ENCODE results near the gene PDZRN3.

DNA sequence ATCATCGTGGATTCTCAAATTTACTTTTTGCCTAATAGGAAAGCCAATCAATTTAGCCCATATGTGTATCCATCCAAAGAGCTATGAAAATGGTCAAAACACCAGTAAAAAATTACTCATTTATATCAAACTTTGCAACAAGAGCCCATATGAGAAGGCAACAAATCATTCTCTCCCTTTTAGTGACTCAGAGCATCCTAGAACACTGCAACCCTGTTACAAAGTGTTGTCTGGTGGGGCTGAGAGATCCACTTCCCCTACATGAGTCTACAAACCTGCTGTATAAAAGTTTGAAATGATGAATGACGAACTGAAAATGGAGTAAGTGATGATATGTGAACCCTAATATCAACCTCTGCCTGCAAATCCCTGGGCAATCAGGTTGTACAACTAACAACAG is 23.3 kb downstream of the PDZRN3 start:
- TF ChIP-seq EZH2 (IDR thresholded peaks at IDR 0.05; ENCODE audit: insufficient read depth, low read length), result no peak
- TF ChIP-seq, protein P1, sequence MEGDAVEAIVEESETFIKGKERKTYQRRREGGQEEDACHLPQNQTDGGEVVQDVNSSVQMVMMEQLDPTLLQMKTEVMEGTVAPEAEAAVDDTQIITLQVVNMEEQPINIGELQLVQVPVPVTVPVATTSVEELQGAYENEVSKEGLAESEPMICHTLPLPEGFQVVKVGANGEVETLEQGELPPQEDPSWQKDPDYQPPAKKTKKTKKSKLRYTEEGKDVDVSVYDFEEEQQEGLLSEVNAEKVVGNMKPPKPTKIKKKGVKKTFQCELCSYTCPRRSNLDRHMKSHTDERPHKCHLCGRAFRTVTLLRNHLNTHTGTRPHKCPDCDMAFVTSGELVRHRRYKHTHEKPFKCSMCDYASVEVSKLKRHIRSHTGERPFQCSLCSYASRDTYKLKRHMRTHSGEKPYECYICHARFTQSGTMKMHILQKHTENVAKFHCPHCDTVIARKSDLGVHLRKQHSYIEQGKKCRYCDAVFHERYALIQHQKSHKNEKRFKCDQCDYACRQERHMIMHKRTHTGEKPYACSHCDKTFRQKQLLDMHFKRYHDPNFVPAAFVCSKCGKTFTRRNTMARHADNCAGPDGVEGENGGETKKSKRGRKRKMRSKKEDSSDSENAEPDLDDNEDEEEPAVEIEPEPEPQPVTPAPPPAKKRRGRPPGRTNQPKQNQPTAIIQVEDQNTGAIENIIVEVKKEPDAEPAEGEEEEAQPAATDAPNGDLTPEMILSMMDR (IDR thresholded peaks at IDR 0.05; ENCODE audit: insufficient read depth, low read depth, low read length), result no peak

Data from astrocyte (in vitro differentiated cells and primary cell).